A549 treated with AZD2906 at 1 μM for 4 hours (cell line): ENCODE data around the gene IQCE. TPM values are rescaled to one million over a fixed set of nuclear protein-coding genes. Genes with fewer than 3 reads are reported as not detected.

ENCODE experiments used
- total RNA-seq: library from RNA; stranded (reverse); fragments of 200-300 nt; extraction: Qiagen RNA extraction; gene quantifications from 5 replicates; pipeline ENCODE4 v1.2.3, GENCODE V29; 2022

IQCE gene
- total RNA-seq: 9.0 to 12.4 TPM (median 10.5 TPM) in 5 replicates

GRCh38 chr7:2558629-2559282 lies at the start of gene IQCE:
IQCE (plus strand) TSS chr7:2558979; CDS start chr7:2559182, 203 bp downstream.

DNA sequence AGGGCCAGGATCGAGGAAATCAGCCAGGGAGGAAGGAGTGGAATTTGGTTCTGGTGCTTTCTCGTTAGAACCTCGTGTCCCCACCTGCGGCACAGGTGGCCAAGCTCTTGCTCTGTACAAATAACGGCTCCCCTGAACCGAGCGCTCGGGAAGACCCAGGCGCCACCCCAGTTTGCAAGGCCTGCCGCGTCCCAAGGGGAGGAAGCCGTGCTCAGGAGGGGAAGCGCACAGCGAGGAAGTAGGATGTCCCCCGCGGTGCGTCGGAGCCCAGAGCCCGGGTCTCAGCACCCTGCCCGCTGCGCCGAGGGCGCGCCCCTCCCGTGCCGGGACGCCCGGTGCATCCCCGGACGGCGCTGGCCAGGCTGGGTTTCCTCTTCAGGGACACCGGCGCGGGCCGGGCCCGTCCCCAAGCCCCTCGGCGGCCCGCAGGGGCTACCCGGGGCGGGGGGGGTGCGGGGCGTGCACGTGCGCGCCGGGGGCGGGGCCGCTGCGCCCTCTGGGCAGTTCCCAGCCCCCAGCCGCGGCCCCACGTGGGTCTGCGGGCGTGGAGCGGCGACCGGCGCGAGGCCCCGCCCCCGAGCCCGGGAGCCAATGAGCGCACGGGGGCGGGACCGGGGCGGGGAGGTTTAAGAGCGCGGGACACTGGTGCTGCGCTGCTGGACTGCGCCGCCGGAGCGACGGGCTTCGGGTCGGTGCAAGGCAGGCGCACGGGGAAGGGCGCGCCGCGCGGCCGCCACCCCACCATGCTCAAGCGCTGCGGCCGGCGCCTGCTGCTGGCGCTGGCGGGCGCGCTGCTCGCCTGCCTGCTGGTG lies 39.5 kb upstream of the IQCE start, which contains the start of gene LFNG:
Gene LFNG (plus strand): TSS at position 656 of the 812 bp plus-strand sequence. CDS start 88 bp downstream, at position 744.

DNA sequence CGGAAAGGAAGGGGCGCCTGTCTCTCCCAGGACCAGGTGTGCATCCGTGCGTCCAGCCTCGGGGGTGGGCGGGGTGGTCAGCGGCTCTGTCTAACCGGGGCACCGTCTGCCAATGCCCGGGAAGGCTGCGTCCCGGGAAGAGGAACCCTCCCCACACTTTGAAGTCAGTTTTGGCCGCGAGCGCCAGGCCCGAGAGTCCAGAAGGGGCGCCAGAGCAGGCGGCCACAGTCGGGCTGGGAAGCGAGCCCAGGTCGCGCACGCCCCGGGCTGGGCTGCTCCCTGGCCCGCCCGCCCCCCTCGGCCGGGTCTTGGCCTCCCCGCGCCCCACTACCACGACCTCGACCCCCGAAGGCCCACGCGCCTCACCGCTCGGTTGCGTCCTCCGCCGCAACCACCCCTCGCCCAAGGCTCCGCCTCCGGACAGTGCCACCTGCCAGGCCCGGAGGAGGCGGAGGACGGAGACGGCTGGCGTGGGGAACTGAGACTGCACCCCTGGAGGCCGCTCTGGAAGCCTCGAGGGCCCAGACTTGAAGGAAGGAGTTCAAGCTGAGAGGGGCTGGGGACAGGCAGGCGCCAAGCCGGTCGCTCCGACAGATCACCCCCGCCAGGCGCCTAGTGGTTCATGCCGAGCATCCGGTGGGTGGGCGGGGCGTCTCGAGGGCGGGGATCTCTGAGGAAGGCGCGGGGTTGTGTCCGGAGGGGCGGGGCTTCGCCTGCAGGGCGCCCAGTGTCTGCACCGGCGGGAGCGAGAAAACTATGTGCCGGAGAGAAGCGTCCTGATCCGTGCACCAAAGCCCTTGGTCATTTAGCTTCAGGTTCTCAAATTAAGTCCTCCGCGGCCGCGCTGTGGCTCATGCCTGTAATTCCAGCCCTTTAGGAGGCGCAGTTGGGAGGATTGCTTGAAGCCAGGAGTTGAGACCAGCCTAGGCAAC lies 3.4 kb upstream of the IQCE start, which contains the start of gene BRAT1:
Gene BRAT1 (minus strand): TSS at position 404 of the 932 bp plus-strand sequence. CDS start 1,093 bp downstream, outside the sequence.

GRCh38 chr7:2631946-2632732 lies 73.4 kb downstream of the IQCE start, which contains the start of gene TTYH3:
TTYH3 (plus strand) TSS chr7:2631986; CDS start chr7:2632156, 170 bp downstream.

Other genes starting within 250 kb of the IQCE start
- gene SNX8, start 244.5 kb upstream of the IQCE start, total RNA-seq: 79.3 to 128 TPM (median 117 TPM) in 5 replicates
- gene EIF3B, start 204.2 kb upstream of the IQCE start, total RNA-seq: 216 to 266 TPM (median 224 TPM) in 5 replicates
- 7.5 to 15.6 TPM (median 12.3 TPM) in 5 replicates for gene CHST12, start 155.4 kb upstream of the IQCE start, total RNA-seq
- gene GRIFIN, start 82.6 kb upstream of the IQCE start, total RNA-seq: not detected in 5 replicates
- gene LFNG, start 39.2 kb upstream of the IQCE start, total RNA-seq: 10.4 to 18.7 TPM (median 18.2 TPM) in 5 replicates
- gene BRAT1, start 3.5 kb upstream of the IQCE start, total RNA-seq: 22.2 to 36.6 TPM (median 33.7 TPM) in 5 replicates
- 38.6 to 54.1 TPM (median 48.7 TPM) in 5 replicates for gene TTYH3, start 73.0 kb downstream of the IQCE start, total RNA-seq
- 0.05 to 0.08 TPM (median 0.06 TPM) in 5 replicates for gene AMZ1, start 129.2 kb downstream of the IQCE start, total RNA-seq